Measurements from ENCODE around the gene BIRC5. TPM values are rescaled to one million over a fixed set of nuclear protein-coding genes. Genes with fewer than 3 reads are reported as not detected.

Gene BIRC5
- polyA plus RNA-seq, 3 donors from 2014 or later, result 3.6 to 5.5 (median 4.5) TPM

DNA sequence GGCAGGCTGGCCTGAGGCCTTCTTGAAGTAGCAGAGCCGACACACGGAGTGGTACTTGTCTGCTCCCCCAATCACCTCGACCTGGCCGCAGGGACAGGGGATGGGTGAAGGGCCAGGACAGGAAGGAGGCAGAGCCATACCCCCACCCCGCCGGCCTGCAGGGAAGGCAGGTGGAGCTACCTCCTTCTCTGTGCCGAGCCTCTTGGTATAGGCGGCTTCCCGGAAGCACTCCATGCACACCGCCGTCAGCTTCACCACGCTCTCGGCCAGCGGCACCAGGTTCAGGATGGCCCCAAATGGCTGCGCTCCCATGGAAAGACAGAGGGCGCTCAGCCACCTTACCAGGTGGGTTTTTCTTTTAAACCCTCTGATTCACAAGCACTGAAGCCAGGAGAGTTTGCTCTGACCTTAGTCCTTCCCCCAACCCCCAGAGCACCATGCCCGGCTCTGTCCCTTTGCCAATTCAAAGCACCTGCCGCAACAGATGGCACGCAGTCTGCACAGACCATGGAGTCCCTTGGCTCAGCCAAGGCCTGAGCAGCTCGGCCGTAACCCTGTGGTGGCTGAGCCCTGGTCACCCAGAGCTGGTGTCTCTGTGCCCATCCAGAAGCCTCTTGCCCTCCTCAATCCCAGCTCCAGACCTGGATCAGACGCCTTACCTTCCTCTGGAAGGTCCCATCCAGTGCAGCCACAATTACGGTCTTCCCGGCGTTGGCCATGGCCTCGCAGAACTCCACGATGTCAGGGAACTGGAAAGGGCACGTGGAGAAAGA is 39.0 kb upstream of the BIRC5 start:
- Mint-ChIP-seq H3K27ac (no peak overlapping the region), H3K4me3 (no peak overlapping the region), H3K4me1 (peaks cover 36% of the 10 kb centered on the region in 2 donors), H3K27me3 (ENCODE audit: low read depth in 3 of 3) (peaks cover 0 to 3% (median 2%) of the 10 kb centered on the region in 3 donors), H3K36me3 (no peaks in the 10 kb centered on the region), H3K9me3 (no peaks in the 10 kb centered on the region)
- no peak for DNase-seq

DNA sequence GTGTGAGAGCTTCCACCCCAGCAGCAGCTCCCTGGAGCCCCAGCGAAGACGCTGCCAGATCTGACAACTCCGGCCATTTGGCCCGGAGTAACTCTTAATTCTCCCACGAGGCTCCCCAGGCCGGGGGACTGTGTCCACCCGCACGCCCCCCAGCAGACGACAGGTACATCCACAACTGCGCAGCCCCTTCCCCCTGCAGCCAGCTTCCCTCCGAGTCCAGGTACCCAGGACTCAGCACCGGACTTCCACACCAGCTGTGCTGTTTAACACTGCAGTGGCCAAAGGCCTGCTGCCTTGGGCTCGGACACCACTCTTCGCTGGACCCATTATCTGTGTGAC is 38.4 kb upstream of the BIRC5 start:
- Mint-ChIP-seq H3K4me3 (no peak overlapping the region), H3K36me3 (no peaks in the 10 kb centered on the region), H3K9me3 (no peaks in the 10 kb centered on the region), H3K4me1 (peaks cover 39 to 40% of the 10 kb centered on the region in 2 donors), H3K27me3 (ENCODE audit: low read depth in 3 of 3) (peaks cover 0 to 3% (median 2%) of the 10 kb centered on the region in 3 donors), H3K27ac (no peak overlapping the region)
- no peak for DNase-seq

DNA sequence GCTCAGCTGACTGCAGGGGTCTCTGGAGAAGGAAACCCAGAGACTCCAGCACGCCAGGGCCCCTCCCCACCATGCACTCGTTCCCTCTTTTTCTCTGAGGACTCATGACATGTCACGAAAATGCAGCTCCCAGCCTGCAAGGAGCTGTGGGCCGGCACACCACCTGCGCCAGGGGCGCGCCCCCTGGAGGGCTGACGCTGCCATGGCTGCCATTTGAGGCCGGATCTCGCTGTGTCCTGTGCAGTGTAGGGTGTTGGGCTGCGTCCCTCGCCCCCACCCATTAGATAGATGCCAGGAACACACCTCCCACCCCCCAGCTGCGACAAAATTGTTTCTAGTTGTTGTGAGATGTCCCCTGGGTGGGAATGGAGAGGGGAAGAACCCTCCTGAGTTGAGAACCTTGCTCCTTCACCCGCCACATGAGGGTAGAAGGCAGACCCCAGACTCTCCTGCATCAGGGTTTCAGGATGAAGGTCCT is 37.5 kb upstream of the BIRC5 start:
- Mint-ChIP-seq H3K4me1 (peaks cover 38 to 39% of the 10 kb centered on the region in 2 donors), H3K36me3 (no peaks in the 10 kb centered on the region), H3K9me3 (no peaks in the 10 kb centered on the region), H3K27me3 (ENCODE audit: low read depth in 3 of 3) (peaks cover 0 to 3% (median 2%) of the 10 kb centered on the region in 3 donors), H3K4me3 (no peak overlapping the region), H3K27ac (no peak overlapping the region)
- DNase-seq, result peak; percentile 62 to 71 (median 63)

DNA sequence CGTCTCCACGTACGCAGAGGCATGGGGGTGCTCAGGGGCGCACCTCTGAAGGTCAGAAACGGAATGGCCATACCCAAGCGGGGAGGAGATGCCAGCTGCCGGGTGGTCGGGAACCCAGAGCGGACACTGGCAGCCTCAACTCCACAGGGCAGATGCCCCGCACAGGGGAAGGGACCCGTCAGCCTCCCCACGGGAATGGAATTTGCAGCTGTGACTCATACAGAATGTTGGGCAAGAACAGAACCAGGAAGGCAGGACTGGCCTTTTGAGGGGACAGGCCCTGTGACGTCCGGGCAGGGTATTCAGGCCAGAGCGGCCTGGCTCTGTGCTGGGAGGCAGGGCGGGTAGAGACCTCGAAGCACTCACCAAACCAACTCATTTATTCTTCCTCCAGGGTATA is 34.7 kb upstream of the BIRC5 start:
- Mint-ChIP-seq H3K4me3 (peak overlapping the region in 4 of 5 donors; percentile 58 to 76 (median 74)), H3K27me3 (ENCODE audit: low read depth in 3 of 3) (peaks cover under 1 to 3% (median 3%) of the 10 kb centered on the region in 3 donors), H3K36me3 (no peaks in the 10 kb centered on the region), H3K9me3 (no peaks in the 10 kb centered on the region), H3K4me1 (peaks cover 22 to 25% of the 10 kb centered on the region in 2 donors), H3K27ac (peak overlapping the region; percentile 48 to 90 (median 74))
- DNase-seq, result no peak

DNA sequence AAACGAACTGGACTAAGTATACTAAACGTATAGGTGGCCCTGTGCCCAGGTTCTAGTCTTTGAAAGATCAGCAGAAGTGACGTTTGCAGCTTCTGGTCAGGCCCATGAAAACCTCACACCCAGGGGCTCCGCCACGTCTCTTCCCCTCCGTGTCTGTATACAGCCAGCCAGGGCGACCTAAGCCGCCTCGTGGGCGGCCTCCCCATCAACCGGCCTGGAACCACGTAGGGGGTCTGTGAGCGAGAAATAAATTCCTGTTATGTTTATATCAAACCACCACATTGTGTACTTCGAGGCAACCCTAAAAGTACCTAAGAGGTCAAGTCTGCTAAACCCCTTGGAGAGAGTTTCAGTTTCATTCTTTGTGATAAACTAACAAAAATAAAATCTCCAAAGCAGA is 34.0 kb upstream of the BIRC5 start:
- DNase-seq, result peak; percentile 52 to 60 (median 57)
- peak overlapping the region; percentile 48 to 92 (median 88) for H3K27ac Mint-ChIP-seq

DNA sequence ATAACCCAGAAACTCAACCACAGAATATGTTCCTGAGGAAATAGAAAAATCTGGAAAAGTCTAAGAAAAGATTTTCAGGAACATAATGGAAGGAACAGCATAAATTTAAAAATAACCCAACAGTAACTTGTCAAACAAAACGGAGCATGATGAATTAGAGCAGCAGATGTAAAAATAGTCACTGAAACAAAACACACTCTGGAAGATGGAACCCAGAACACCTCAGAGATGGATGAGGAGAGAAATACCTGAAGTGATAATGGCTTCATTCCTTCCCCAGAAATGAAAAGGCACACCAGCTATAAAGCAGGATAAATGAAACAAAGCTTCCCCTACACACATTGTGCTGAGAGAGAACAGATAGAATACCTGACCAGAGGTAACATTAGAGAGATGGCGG is 33.5 kb upstream of the BIRC5 start:
- H3K4me3 Mint-ChIP-seq, result peak overlapping the region; percentile 58 to 84 (median 74)
- H3K27ac Mint-ChIP-seq, result peak overlapping the region; percentile 48 to 92 (median 88)
- no peaks in the 10 kb centered on the region for H3K36me3 Mint-ChIP-seq
- peaks cover 22 to 25% of the 10 kb centered on the region in 2 donors for H3K4me1 Mint-ChIP-seq
- peaks cover 0 to 6% (median under 1%) of the 10 kb centered on the region in 3 donors for H3K27me3 Mint-ChIP-seq (ENCODE audit: low read depth in 3 of 3)
- no peak for DNase-seq
- no peaks in the 10 kb centered on the region for H3K9me3 Mint-ChIP-seq

More for the DNA sequence above, 34.0 kb upstream of the BIRC5 start:
- peaks cover 22 to 25% of the 10 kb centered on the region in 2 donors for H3K4me1 Mint-ChIP-seq
- H3K9me3 Mint-ChIP-seq, result no peaks in the 10 kb centered on the region
- peak overlapping the region; percentile 58 to 84 (median 74) for H3K4me3 Mint-ChIP-seq
- peaks cover 0 to 5% (median 3%) of the 10 kb centered on the region in 3 donors for H3K27me3 Mint-ChIP-seq (ENCODE audit: low read depth in 3 of 3)
- H3K36me3 Mint-ChIP-seq, result no peaks in the 10 kb centered on the region

DNA sequence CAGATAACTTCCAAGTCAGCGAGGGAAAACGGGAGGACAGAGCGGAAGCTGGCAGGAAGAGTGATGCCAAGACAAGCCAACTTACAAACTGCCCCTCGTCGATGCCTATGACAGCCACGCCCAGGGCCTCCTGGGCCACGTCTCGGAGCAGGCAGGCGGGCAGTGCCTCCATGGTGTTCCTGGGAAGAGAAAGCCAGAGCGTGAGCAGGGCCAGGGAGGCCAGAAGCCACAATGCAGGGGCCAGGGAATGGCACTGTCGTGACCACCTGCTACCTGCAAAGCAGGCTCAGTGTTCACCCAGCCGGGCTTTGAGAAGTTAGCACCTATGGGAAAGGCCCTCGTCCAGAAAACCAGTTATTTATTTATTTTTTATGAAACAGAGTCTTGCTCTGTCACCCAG is 31.5 kb upstream of the BIRC5 start:
- no peak overlapping the region for H3K4me3 Mint-ChIP-seq
- H3K27ac Mint-ChIP-seq, result peak overlapping the region in 1 of 6 donors; percentile 14
- no peak for DNase-seq
- H3K36me3 Mint-ChIP-seq, result no peaks in the 10 kb centered on the region
- H3K27me3 Mint-ChIP-seq (ENCODE audit: low read depth in 3 of 3), result peaks cover 0 to 6% (median 0%) of the 10 kb centered on the region in 3 donors
- no peaks in the 10 kb centered on the region for H3K9me3 Mint-ChIP-seq
- H3K4me1 Mint-ChIP-seq, result peaks cover 28 to 33% of the 10 kb centered on the region in 2 donors

DNA sequence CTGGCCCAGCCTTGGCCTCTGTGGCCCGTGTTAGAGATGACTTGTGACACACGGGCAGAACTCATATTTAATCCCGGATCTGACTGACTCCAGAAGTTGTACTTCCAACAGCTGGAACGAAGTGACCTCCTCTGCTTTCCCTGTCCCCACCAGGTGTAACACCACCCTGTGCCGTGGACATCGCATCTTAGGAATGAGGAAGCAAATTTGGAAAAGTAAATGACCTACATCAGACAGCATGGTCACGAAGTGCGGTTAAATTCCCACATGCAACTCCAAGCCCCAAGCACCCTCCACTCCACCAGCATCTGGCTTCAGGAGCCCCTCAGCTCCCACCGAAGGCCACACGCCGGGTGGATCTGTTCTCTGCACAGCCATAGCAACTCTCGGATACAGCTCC is 30.1 kb upstream of the BIRC5 start:
- Mint-ChIP-seq H3K9me3 (no peaks in the 10 kb centered on the region), H3K4me1 (peaks cover 29% of the 10 kb centered on the region in 2 donors), H3K27ac (no peak overlapping the region), H3K4me3 (no peak overlapping the region), H3K36me3 (no peaks in the 10 kb centered on the region), H3K27me3 (ENCODE audit: low read depth in 3 of 3) (peaks cover 0 to 6% (median 0%) of the 10 kb centered on the region in 3 donors)
- no peak for DNase-seq

DNA sequence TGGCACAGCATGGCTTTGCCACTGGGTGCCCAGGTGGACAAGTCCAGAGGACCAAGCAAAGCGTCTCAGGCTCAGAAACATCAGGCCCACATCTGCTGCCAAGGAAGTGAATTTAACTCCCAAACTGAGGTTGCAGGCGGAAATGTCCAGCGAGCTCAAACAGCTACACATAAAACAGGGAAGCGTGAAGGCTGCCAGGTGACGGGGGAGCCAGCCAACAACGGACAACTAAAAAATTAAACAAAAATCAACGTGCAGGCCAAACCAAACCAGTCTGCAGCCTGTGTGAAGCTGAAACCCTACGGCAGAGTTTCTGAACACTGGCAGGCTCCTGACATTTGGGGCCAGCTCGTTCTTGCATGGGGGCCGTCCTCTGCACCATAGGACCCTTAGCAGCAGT is 29.7 kb upstream of the BIRC5 start:
- H3K4me1 Mint-ChIP-seq, result peaks cover 25 to 26% of the 10 kb centered on the region in 2 donors
- no peaks in the 10 kb centered on the region for H3K9me3 Mint-ChIP-seq

DNA sequence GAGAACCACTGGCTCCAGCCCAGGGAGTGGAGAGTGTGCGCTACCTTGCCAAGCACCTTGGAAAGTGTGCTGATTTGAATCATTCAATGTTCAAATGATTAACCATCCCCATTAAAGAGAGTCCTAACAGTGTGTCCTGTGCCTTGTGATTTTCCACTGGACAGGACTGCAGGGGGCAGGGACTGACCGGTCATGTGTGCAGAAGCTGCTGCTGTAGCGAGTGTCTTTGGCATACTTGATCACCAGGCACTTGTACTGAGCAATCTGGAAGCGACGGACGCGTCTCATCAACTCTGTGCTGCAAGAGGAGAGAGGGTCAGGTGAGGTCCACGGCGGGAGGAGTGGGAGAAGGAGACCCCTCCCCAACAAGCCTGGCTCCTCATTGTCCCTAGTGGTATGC is 29.2 kb upstream of the BIRC5 start:
- Mint-ChIP-seq H3K4me1 (peaks cover 21 to 22% of the 10 kb centered on the region in 2 donors), H3K9me3 (no peaks in the 10 kb centered on the region), H3K27ac (peak overlapping the region in 1 of 6 donors; percentile 16), H3K36me3 (no peaks in the 10 kb centered on the region), H3K4me3 (peak overlapping the region in 3 of 5 donors; percentile 21 to 44 (median 30)), H3K27me3 (ENCODE audit: low read depth in 3 of 3) (peaks cover 0 to 6% (median 0%) of the 10 kb centered on the region in 3 donors)
- DNase-seq, result no peak

More for the DNA sequence above, 29.7 kb upstream of the BIRC5 start:
- Mint-ChIP-seq H3K27me3 (ENCODE audit: low read depth in 3 of 3) (peaks cover 0 to 6% (median 0%) of the 10 kb centered on the region in 3 donors), H3K4me3 (no peak overlapping the region), H3K36me3 (no peaks in the 10 kb centered on the region), H3K27ac (peak overlapping the region in 1 of 6 donors; percentile 19)
- DNase-seq, result no peak

DNA sequence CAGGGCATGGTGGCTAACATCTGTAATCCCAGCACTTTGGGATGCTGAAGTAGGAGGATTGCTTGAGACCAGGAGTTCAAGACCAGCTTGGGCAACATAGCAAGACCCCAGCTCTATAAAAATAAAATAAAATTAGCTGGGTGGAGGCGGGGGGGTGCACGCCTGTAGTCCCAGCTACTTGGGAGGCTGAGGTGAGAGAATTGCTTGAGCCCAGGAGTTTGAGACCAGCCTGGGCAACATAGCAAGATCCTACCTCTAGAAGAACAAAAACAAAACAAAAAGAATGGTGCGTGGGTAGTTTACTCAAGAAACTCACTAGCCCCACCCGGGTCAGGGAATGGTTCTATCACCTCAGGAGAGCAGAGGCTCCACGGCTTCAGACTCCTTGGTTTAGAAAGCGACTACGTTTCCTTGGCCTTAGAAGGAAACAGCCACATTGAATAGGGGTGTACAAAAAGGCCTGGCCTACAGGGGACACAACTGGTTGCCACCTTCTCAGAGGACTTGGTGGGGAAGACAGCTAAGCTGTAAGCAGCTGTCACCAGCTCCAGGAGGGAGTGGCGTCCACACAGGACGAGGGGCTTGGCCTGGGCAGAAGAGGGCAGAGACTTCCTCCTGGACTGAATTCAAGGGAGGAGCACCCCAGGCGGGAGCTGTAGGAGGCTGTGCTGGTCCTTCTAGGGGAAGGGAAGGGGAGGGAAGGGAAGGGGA is 27.9 kb upstream of the BIRC5 start:
- H3K27me3 Mint-ChIP-seq (ENCODE audit: low read depth in 3 of 3), result peaks cover 0 to 6% (median 0%) of the 10 kb centered on the region in 3 donors
- DNase-seq, result no peak
- H3K36me3 Mint-ChIP-seq, result no peaks in the 10 kb centered on the region
- peak overlapping the region in 1 of 6 donors; percentile 12 for H3K27ac Mint-ChIP-seq
- H3K4me1 Mint-ChIP-seq, result peaks cover 11 to 14% of the 10 kb centered on the region in 2 donors
- H3K4me3 Mint-ChIP-seq, result peak overlapping the region; percentile 53 to 80 (median 61)
- no peaks in the 10 kb centered on the region for H3K9me3 Mint-ChIP-seq

DNA sequence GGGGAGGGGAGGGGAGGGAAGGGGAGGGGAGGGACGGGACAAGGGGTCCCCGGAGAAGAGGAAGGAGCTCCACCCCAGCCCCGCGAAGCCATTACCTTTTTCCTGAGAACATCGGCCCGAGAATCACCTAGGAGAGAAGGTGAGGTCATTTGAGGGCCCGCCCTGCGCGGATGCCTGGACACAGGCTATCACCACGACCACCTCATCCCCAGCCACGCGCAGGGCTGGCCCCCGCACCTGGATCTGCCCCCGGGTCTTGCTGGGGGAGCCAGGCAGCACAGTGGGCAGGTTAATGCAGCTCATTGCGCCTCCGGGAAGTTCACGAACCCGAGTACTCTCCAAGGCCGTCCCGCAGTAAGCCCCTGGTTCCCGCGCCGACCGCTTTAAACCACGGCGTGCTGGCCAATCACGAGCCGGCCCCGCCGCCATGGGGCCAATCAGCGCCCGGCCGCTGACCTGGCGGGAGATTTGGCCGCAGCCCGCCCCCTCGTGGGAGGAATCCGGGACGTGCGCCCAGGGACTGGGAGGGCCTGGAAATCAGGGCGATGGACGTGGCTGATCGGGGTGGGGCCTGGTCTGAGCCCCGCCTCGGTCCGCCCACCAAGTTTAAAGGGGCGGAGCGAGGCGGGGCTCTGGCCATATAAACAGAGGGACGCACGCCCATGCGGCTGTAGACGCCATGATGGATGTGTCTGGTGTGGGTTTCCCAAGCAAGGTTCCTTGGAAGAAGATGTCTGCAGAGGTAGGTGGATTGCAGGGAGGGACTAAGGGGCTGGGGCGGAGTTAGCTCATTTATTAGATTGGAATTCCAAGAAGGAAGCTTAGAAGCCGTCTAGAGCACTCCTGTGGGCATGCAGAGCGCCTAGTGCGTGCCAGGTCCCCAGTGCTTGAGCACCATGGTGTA is 27.1 kb upstream of the BIRC5 start, which contains the start of the genes AFMID and TK1:
TSS of gene AFMID (plus strand) at position 671 of the 904 bp plus-strand sequence. CDS start at position 680, 9 bp downstream.
TSS of gene TK1 (minus strand) at position 361 of the 904 bp plus-strand sequence. CDS start at position 303, 58 bp downstream.
- Mint-ChIP-seq H3K27ac (peak within 1 kb of the TSS in 3 of 6 donors; percentile 29 to 73 (median 31)), H3K9me3 (no peaks in the 10 kb centered on the region), H3K27me3 (ENCODE audit: low read depth in 3 of 3) (peaks cover 0 to 6% (median 0%) of the 10 kb centered on the region in 3 donors), H3K4me3 (peak within 1 kb of the TSS; percentile 85 to 95 (median 91)), H3K4me1 (peaks cover 11 to 14% of the 10 kb centered on the region in 2 donors), H3K36me3 (no peaks in the 10 kb centered on the region)
- peak; percentile 76 to 79 (median 78) for DNase-seq

DNA sequence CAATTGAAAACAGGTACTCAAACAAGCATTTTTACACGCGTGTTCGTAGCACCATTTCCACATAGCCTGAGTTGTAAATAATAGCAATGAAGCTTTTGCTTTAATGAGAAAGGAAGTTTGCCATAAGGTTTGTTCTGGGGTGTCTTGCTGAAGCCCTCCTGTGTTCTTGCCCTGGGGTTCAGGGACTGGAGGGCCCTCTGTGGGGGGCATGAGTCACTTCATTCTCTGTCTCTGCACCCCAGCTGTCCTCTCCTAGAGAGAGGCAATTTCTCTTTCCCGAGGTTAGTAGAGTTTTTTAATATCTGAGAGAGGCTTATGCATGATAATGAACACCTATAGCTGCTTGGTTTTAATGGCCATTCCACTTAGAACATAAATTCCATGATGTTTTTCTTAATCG is 17.3 kb upstream of the BIRC5 start:
- Mint-ChIP-seq H3K4me1 (peaks cover 0 to 4% of the 10 kb centered on the region in 2 donors), H3K27ac (no peak overlapping the region), H3K36me3 (no peaks in the 10 kb centered on the region), H3K27me3 (ENCODE audit: low read depth in 3 of 3) (peaks cover 0 to 5% (median 0%) of the 10 kb centered on the region in 3 donors), H3K9me3 (no peaks in the 10 kb centered on the region), H3K4me3 (no peak overlapping the region)
- no peak for DNase-seq

All from immature natural killer cell (primary cell).